Retinal pigment epithelial cell (primary cell): Measurements from ENCODE around the gene CORO2A.
A peak's percentile ranks its signal among the peaks of the same experiment; 100 is the strongest.

Experiments
- DNase-seq: peaks from one replicate; pipeline ENCODE4 v3.0.0-alpha.2; 2010; ENCODE audit warnings: low read depth
- H3K4me3 ChIP-seq: 2 replicates; pipeline ENCODE4 v1.5.1; 2011; ENCODE audit warnings: mild to moderate bottlenecking, low read length, control low read depth, moderate library complexity
- TF ChIP-seq, protein P1 (sequence below): conservative IDR thresholded peaks from 2 replicates; pipeline ENCODE4 v1.5.1; 2011; ENCODE audit warnings: low read depth, low read length, control low read depth, inconsistent platforms

The CORO2A gene

DNA sequence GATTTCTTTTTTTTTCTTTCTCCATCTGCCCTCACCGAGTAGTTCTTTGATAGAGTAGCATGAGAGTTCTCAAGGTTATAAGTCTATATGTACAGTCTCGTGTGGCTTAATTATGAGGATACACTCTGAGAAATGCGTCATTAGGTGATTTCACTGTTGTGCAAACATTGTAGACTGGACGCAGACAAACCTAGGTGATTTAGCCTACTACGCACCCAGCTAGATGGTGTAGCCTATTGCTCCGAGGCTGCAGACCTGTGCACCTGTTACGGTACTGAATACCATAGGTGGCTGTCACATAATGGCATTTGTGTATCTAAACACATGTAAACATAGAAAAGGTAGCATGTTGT, 26.9 kb upstream of the CORO2A start:
- H3K4me3 ChIP-seq = no peak overlapping the region
- TF ChIP-seq, protein P1, sequence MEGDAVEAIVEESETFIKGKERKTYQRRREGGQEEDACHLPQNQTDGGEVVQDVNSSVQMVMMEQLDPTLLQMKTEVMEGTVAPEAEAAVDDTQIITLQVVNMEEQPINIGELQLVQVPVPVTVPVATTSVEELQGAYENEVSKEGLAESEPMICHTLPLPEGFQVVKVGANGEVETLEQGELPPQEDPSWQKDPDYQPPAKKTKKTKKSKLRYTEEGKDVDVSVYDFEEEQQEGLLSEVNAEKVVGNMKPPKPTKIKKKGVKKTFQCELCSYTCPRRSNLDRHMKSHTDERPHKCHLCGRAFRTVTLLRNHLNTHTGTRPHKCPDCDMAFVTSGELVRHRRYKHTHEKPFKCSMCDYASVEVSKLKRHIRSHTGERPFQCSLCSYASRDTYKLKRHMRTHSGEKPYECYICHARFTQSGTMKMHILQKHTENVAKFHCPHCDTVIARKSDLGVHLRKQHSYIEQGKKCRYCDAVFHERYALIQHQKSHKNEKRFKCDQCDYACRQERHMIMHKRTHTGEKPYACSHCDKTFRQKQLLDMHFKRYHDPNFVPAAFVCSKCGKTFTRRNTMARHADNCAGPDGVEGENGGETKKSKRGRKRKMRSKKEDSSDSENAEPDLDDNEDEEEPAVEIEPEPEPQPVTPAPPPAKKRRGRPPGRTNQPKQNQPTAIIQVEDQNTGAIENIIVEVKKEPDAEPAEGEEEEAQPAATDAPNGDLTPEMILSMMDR = no peak
- no peak for DNase-seq

DNA sequence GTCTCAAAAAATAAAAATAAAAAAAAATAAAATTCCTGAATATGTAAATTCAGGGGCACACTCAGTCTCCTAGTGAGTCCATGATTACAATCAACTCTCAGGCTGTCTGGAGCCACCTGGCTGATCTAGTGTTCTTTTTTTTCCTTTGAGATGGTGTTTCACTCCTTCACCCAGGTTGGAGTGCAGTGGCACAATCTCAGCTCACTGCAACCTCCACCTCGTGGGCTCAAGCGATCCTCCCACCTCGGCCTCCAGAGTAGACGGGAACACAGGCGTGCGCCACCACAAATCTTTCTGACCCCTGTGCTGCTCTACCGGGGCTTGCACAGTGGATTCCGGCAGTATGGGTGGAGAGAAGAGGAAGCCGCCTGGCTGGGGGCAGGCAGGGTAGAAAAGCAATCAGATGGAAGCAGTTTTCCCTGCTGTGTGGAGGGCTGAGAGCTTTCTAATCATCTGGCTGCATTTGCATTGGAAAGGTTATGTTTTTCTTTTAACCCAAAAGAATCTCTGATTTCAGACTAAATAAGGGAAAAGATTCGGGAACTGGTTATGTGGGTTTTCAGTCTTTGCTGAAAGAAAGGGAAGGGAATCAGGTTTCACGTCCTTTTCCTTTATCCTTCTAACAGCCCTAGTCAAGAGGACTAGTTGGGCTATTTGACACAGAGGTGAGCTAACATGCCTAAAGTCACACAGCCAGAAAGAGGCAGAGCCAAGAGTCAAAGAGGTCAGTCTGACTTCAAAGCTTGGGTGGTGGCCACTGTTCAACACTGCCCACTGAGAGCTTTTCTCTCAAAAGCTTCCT, 26.3 kb upstream of the CORO2A start:
- TF ChIP-seq, protein P1 = no peak
- no peak for DNase-seq
- no peak overlapping the region for H3K4me3 ChIP-seq

DNA sequence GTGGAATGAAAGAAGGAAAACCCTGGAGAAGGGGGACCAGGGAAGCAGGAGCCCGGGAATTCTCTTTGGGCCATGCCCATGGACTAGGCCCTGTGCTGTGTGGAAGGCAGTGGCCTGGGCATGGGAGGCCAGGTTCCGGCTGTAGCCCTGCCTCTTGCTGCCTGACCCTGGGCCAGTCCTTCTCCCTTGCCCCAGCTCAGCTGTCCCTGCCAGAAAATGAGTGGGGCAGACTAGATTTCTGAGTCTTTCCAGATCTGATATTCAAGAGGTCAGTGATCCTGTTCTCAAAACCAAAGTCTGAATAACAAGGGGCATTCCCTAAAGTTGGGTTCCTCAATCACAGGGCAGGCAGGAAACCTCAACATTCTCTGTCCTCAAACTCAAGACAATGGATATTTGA, 24.8 kb upstream of the CORO2A start:
- no peak overlapping the region for H3K4me3 ChIP-seq
- TF ChIP-seq, protein P1 = no peak
- no peak for DNase-seq

DNA sequence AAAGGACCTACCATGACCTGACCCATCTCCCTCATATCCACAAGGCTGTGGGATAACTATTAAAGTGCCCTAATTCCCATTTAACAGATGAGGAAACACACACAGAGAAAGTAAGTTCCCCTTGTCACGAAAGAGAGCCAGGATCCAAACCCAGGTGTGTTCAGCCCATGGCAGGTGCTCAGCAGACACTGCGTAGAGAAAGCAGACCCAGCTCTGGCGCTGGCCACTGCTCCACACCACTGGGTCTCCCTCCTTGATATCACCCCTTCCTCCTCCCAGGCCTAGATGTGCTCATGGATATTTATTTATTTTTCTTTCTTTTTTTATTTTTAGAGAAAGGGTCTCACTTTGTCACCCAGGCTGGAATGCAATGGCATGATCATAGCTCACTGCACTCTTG, 24.0 kb upstream of the CORO2A start:
- no peak for DNase-seq
- H3K4me3 ChIP-seq = no peak overlapping the region
- TF ChIP-seq, protein P1 = no peak

DNA sequence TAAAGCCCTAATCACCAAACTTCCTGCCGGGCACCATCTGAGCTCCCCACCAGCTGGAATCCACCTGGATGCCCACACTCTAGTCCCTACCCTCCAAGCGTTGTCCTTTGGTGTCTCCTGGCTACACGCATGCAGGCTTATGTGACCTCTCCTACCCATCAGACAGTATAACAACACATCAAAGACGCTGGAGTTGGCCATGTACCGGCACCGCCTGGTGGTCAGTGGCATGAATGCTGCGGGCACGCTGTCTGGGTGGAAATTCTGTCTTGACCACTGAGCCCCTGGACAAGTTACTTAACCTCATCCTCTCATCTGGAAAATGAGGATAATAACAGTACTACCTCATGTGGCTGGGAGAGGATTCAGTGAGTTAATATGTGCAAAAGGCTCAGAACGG, 23.4 kb upstream of the CORO2A start:
- DNase-seq = no peak
- TF ChIP-seq, protein P1 = peak; percentile 54
- H3K4me3 ChIP-seq = no peak overlapping the region

DNA sequence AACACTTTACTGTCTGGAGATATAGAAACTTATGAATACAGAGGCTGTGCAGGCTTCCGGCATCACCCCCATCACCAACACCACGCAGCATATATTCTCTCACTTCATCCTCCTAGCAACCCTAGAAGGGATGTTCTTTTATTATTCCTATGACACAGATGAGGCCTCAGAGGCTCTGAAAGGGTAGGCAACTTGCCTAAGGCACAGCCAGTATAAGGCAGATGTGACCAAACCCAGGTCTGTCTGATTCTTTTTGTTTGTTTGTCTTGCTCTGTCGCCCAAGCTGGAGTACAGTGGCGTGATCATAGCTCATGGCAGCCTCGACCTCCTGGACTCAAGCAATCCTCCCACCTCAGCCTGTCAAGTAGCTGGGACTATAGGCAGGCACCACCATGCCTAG, 22.8 kb upstream of the CORO2A start:
- no peak overlapping the region for H3K4me3 ChIP-seq
- no peak for DNase-seq
- TF ChIP-seq, protein P1 = no peak

DNA sequence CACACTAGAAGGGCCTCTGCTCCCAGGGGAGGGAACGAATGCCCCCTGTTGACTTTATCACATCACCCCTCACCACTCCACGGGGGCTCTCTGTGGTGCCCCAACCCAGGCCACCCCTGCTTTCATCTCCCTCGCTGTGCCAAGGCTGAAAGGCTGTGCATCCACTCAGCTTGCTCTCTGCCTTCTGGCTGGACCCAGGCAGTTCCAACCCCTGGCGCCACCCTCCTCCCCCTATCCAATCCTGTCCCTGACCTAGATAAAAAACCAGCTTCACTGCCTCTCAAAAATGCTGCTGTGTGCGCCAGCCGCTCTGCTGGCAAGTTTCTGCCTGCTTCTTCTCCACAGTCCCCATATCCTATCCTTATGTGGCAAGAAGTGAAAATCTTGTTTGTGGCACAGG, 22.4 kb upstream of the CORO2A start:
- TF ChIP-seq, protein P1 = no peak
- no peak for DNase-seq
- no peak overlapping the region for H3K4me3 ChIP-seq
